Measurements from ENCODE around the gene ZNF683.
"Not testable (repeated sequence)": the region's sequence is repeated elsewhere in the genome, so short reads cannot be mapped to it uniquely, and the experiment has no call there.

ZNF683 gene

GRCh38 chr1:26335774-26336476, 36.6 kb downstream of the ZNF683 start:
- TF ChIP-seq CTCF (IDR thresholded peaks at IDR 0.05; ENCODE audit: low read depth, low read length, missing control alignments): no peak
- in situ Hi-C loops (cut with HindIII; ENCODE audit: low sequenced_read_pairs): loop anchor here (5.0 kb wide), 1 partner anchor 64 kb away; no protein-coding TSS in a partner anchor
- peak overlapping the region; percentile 49 for H3K4me3 ChIP-seq (ENCODE audit: low read depth, low read length)
- no peak for DNase-seq (ENCODE audit: low read depth)

GRCh38 chr1:26333312-26333711, 39.2 kb downstream of the ZNF683 start:
- in situ Hi-C loops (cut with HindIII; ENCODE audit: low sequenced_read_pairs); H3K4me3 ChIP-seq (ENCODE audit: low read depth, low read length); DNase-seq (ENCODE audit: low read depth): not testable (repeated sequence)

- no peak overlapping the region for H3K4me3 ChIP-seq (ENCODE audit: low read depth, low read length)
- DNase-seq (ENCODE audit: low read depth): no peak
- no peak for TF ChIP-seq CTCF (IDR thresholded peaks at IDR 0.05; ENCODE audit: low read depth, low read length, missing control alignments)
- in situ Hi-C loops (cut with HindIII; ENCODE audit: low sequenced_read_pairs): no loop called here
These were observed 42.3 kb downstream of the ZNF683 start for GRCh38 chr1:26330276-26330675.

- in situ Hi-C loops (cut with HindIII; ENCODE audit: low sequenced_read_pairs); H3K4me3 ChIP-seq (ENCODE audit: low read depth, low read length); DNase-seq (ENCODE audit: low read depth): not testable (repeated sequence)
These were observed 43.2 kb downstream of the ZNF683 start for GRCh38 chr1:26329380-26329779.

- H3K4me3 ChIP-seq (ENCODE audit: low read depth, low read length): no peak overlapping the region
- DNase-seq (ENCODE audit: low read depth): no peak
- TF ChIP-seq CTCF (IDR thresholded peaks at IDR 0.05; ENCODE audit: low read depth, low read length, missing control alignments): no peak
- in situ Hi-C loops (cut with HindIII; ENCODE audit: low sequenced_read_pairs): no loop called here
These were observed 44.0 kb downstream of the ZNF683 start for GRCh38 chr1:26328597-26328996.

GRCh38 chr1:26327956-26328362, 44.6 kb downstream of the ZNF683 start:
- no peak overlapping the region for H3K4me3 ChIP-seq (ENCODE audit: low read depth, low read length)
- no peak for TF ChIP-seq CTCF (IDR thresholded peaks at IDR 0.05; ENCODE audit: low read depth, low read length, missing control alignments)
- in situ Hi-C loops (cut with HindIII; ENCODE audit: low sequenced_read_pairs): no loop called here
- DNase-seq (ENCODE audit: low read depth): no peak

GRCh38 chr1:26324550-26324949, 48.0 kb downstream of the ZNF683 start:
- DNase-seq (ENCODE audit: low read depth): no peak
- in situ Hi-C loops (cut with HindIII; ENCODE audit: low sequenced_read_pairs): no loop called here
- TF ChIP-seq CTCF (IDR thresholded peaks at IDR 0.05; ENCODE audit: low read depth, low read length, missing control alignments): no peak
- H3K4me3 ChIP-seq (ENCODE audit: low read depth, low read length): no peak overlapping the region

- in situ Hi-C loops (cut with HindIII; ENCODE audit: low sequenced_read_pairs): no loop called here
These were observed 49.2 kb downstream of the ZNF683 start for GRCh38 chr1:26323382-26323781.

More at GRCh38 chr1:26323382-26323781, 49.2 kb downstream of the ZNF683 start:
- no peak for TF ChIP-seq CTCF (IDR thresholded peaks at IDR 0.05; ENCODE audit: low read depth, low read length, missing control alignments)
- DNase-seq (ENCODE audit: low read depth): no peak
- H3K4me3 ChIP-seq (ENCODE audit: low read depth, low read length): no peak overlapping the region

All from astrocyte of the cerebellum (primary cell).